CD14-positive monocyte (primary cell): Measurements from ENCODE around the gene RAB10. TPM values are rescaled to one million over a fixed set of nuclear protein-coding genes. Genes with fewer than 3 reads are reported as not detected.

Experiments
- DNase-seq, 3 donors: peaks; one replicate each; pipeline ENCODE4 v3.0.0-alpha.2; 2011 to 2022
- H2AFZ ChIP-seq: 2 replicates; pipeline ENCODE4 v1.6.0; 2012; ENCODE audit warnings: mild to moderate bottlenecking, low read depth, low read length, inconsistent platforms; ENCODE audit not compliant: insufficient read depth, poor library complexity, severe bottlenecking
- H3K27ac ChIP-seq, 2 donors: 1 replicate in 1 of 2; 2 replicates in 1 of 2; pipeline ENCODE4 v1.5.1; 2012 to 2013; ENCODE audit warnings: low read length in 2 of 2, control low read depth in 1 of 2, inconsistent platforms in 1 of 2, low read depth in 1 of 2, mild to moderate bottlenecking in 1 of 2
- H3K27me3 ChIP-seq, 2 donors: one replicate each; pipeline versions ENCODE4 v1.6.0 to v1.6.1; 2011 to 2013; ENCODE audit warnings: low read length in 2 of 2; ENCODE audit not compliant: control insufficient read depth in 2 of 2, insufficient read depth in 2 of 2
- H3K36me3 ChIP-seq, 2 donors: replicated peaks in 1 of 2; 1 replicate in 1 of 2; 2 replicates in 1 of 2; pipeline versions ENCODE4 v1.5.1 to v1.6.1; 2012 to 2013; ENCODE audit warnings: low read length in 2 of 2, control low read depth in 1 of 2, inconsistent platforms in 1 of 2, mild to moderate bottlenecking in 1 of 2; ENCODE audit not compliant: insufficient read depth in 2 of 2, control insufficient read depth in 1 of 2
- H3K4me1 ChIP-seq, 2 donors: 1 replicate in 1 of 2; 2 replicates in 1 of 2; pipeline versions ENCODE4 v1.5.1 to v1.6.1; 2012 to 2013; ENCODE audit warnings: low read length in 2 of 2, control low read depth in 1 of 2, inconsistent platforms in 1 of 2, mild to moderate bottlenecking in 1 of 2, moderate library complexity in 1 of 2; ENCODE audit not compliant: insufficient read depth in 2 of 2, control insufficient read depth in 1 of 2
- H3K4me2 ChIP-seq: replicated peaks from 2 replicates; pipeline ENCODE3; 2012; ENCODE audit warnings: low read length, moderate library complexity, mild to moderate bottlenecking; ENCODE audit not compliant: poor library complexity, severe bottlenecking; ENCODE audit errors: extremely low read depth
- H3K4me3 ChIP-seq, 3 experiments: fragments of 200-600 bp in 1 of 3; sonication (generic) in 1 of 3; replicated peaks in 1 of 3; 1 replicate in 2 of 3; 2 replicates in 1 of 3; pipeline ENCODE4 v1.5.1; 2011 to 2013; ENCODE audit warnings: low read length in 3 of 3, mild to moderate bottlenecking in 3 of 3, control low read depth in 2 of 3, low read depth in 2 of 3, inconsistent platforms in 1 of 3, moderate library complexity in 1 of 3
- H3K79me2 ChIP-seq: 2 replicates; pipeline ENCODE4 v1.6.0; 2012; ENCODE audit warnings: mild to moderate bottlenecking, control low read depth, inconsistent platforms, low read length, moderate library complexity; ENCODE audit not compliant: insufficient read depth
- H3K9ac ChIP-seq: 2 replicates; pipeline ENCODE4 v1.6.0; 2017; ENCODE audit warnings: low read length, mild to moderate bottlenecking; ENCODE audit not compliant: insufficient read depth, poor library complexity, severe bottlenecking
- H3K9me3 ChIP-seq, 2 donors: replicated peaks in 1 of 2; 1 replicate in 1 of 2; 2 replicates in 1 of 2; pipeline versions ENCODE4 v1.5.1 to v1.6.1; 2012 to 2013; ENCODE audit warnings: low read length in 2 of 2, control low read depth in 1 of 2; ENCODE audit not compliant: control insufficient read depth in 1 of 2, insufficient read depth in 1 of 2
- H4K20me1 ChIP-seq: 2 replicates; pipeline ENCODE4 v1.6.0; 2012; ENCODE audit warnings: mild to moderate bottlenecking, low read length, control low read depth, moderate library complexity; ENCODE audit not compliant: insufficient read depth
- H3K27ac Mint-ChIP-seq, 7 donors: one replicate each; pipeline ENCODE4 v1.8.0; 2020; ENCODE audit warnings: mild to moderate bottlenecking in 7 of 7, mixed read lengths in 7 of 7, moderate library complexity in 6 of 7, inconsistent platforms in 2 of 7
- H3K27me3 Mint-ChIP-seq, 3 donors: one replicate each; pipeline ENCODE4 v1.8.0; 2021 to 2022; ENCODE audit warnings: low read depth in 3 of 3, mild to moderate bottlenecking in 3 of 3, mixed read lengths in 3 of 3, moderate library complexity in 3 of 3, inconsistent platforms in 1 of 3
- H3K36me3 Mint-ChIP-seq, 2 donors: one replicate each; pipeline ENCODE4 v1.8.0; 2020; ENCODE audit warnings: mixed read lengths in 2 of 2, inconsistent platforms in 1 of 2, mild to moderate bottlenecking in 1 of 2
- H3K4me1 Mint-ChIP-seq: one replicate; pipeline ENCODE4 v1.8.0; 2020; ENCODE audit warnings: mild to moderate bottlenecking, mixed read lengths
- H3K4me3 Mint-ChIP-seq, 2 donors: one replicate each; pipeline ENCODE4 v1.8.0; 2020; ENCODE audit warnings: mild to moderate bottlenecking in 2 of 2, mixed read lengths in 2 of 2, moderate library complexity in 1 of 2
- H3K9me3 Mint-ChIP-seq, 7 donors: one replicate each; pipeline ENCODE4 v1.8.0; 2020 to 2022; ENCODE audit warnings: mixed read lengths in 7 of 7, mild to moderate bottlenecking in 6 of 7, moderate library complexity in 6 of 7, inconsistent platforms in 2 of 7
- WGBS: methylation state at CpG from one replicate; pipeline ENCODE4 v1.1.5; 2013; ENCODE audit warnings: missing lambda C conversion rate; ENCODE audit not compliant: insufficient coverage; 5-methylcytosine and 5-hydroxymethylcytosine counted together
- intact Hi-C, 2 donors: fragments of 100-400 bp; cut with micrococcal nuclease; formaldehyde crosslinking; loops; one replicate each; pipeline versions ENCODE4 v1.15.0 to v1.15.1; 2023
- polyA plus RNA-seq, 3 donors: library from polyadenylated mRNA; depleted of rRNA in 1 of 3; unstranded in 2 of 3; stranded (reverse) in 1 of 3; fragments of 300-500 nt in 2 of 3; fragments of >200 nt in 1 of 3; fragmentation: Illumina TruSeq in 2 of 3; gene quantifications; 1 replicate in 2 of 3; 2 replicates in 1 of 3; pipeline ENCODE4 v1.2.3, GENCODE V29; 2012 to 2021
- TF ChIP-seq, protein P1 (sequence below): fragments of 200-600 bp; IDR thresholded peaks from one replicate; pipeline ENCODE4 v1.8.0; 2022; ENCODE audit warnings: antibody characterized with exemption, mild to moderate bottlenecking

Gene RAB10
- polyA plus RNA-seq, 3 donors = 38.6 to 258 (median 202) TPM

DNA sequence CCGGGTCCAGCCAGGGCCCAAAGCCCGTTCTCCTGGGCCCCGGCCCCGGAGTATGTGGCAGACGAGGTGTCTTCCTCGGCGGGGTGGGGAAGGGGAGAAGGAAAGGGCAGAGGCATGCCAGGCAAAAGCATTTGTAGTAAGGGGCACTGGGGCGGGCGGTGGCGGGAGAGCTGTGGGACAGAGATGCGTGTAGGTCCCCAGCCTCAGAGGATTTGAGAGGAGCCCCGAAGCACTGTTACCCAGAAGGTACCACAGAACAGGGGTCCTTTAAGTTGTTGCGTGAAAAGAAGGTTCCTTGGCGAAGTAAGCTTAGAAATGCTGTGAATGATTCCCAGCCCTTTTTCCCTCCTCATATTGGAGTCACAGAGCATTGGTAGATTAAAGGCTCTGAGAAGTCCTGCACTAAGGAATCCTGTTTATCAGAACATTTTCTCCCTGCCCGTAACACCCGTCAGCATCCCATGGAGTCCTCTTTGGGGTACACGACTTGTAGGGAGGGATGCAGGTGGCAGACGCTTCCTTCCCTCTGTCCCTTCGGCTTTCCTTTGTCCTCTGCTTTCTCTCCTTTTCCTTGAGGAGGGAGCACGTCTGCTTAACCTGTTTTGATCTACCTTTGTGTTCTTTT is 151.5 kb downstream of the RAB10 start:
- H3K9me3 ChIP-seq = no peaks in the 10 kb centered on the region
- Mint-ChIP-seq H3K27me3 (peaks cover 14 to 32% (median 31%) of the 10 kb centered on the region in 3 donors), H3K4me1 (peaks cover 16% of the 10 kb centered on the region), H3K27ac (peak overlapping the region in 2 of 7 donors; percentile 15 to 50), H3K9me3 (peaks cover 0 to 3% (median 0%) of the 10 kb centered on the region in 7 donors), H3K36me3 (peaks cover 5 to 8% of the 10 kb centered on the region in 2 donors), H3K4me3 (peak overlapping the region; percentile 73 to 84)
- H3K4me2 ChIP-seq = peak overlapping the region; percentile 85
- peaks cover 4 to 14% of the 10 kb centered on the region in 2 donors for H3K27me3 ChIP-seq
- intact Hi-C loops = loop anchor here in 1 of 2 donors (10.0 kb wide), 1 partner anchor 231 kb away; no protein-coding TSS in a partner anchor
- DNase-seq = no peak
- peak overlapping the region; percentile 51 for H3K9ac ChIP-seq
- no peaks in the 10 kb centered on the region for H3K79me2 ChIP-seq
- TF ChIP-seq, protein P1, sequence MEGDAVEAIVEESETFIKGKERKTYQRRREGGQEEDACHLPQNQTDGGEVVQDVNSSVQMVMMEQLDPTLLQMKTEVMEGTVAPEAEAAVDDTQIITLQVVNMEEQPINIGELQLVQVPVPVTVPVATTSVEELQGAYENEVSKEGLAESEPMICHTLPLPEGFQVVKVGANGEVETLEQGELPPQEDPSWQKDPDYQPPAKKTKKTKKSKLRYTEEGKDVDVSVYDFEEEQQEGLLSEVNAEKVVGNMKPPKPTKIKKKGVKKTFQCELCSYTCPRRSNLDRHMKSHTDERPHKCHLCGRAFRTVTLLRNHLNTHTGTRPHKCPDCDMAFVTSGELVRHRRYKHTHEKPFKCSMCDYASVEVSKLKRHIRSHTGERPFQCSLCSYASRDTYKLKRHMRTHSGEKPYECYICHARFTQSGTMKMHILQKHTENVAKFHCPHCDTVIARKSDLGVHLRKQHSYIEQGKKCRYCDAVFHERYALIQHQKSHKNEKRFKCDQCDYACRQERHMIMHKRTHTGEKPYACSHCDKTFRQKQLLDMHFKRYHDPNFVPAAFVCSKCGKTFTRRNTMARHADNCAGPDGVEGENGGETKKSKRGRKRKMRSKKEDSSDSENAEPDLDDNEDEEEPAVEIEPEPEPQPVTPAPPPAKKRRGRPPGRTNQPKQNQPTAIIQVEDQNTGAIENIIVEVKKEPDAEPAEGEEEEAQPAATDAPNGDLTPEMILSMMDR = no peak
- H4K20me1 ChIP-seq = no peaks in the 10 kb centered on the region
- no peak overlapping the region for H3K27ac ChIP-seq
- H3K4me3 ChIP-seq = peak overlapping the region; percentile 24 to 70 (median 40)
- H2AFZ ChIP-seq = peak overlapping the region; percentile 81
- peaks cover 9 to 21% of the 10 kb centered on the region in 2 donors for H3K4me1 ChIP-seq
- 35% methylated on average over 11 of the region's 20 CpGs for WGBS
- H3K36me3 ChIP-seq = peaks cover 3 to 6% of the 10 kb centered on the region in 2 donors

DNA sequence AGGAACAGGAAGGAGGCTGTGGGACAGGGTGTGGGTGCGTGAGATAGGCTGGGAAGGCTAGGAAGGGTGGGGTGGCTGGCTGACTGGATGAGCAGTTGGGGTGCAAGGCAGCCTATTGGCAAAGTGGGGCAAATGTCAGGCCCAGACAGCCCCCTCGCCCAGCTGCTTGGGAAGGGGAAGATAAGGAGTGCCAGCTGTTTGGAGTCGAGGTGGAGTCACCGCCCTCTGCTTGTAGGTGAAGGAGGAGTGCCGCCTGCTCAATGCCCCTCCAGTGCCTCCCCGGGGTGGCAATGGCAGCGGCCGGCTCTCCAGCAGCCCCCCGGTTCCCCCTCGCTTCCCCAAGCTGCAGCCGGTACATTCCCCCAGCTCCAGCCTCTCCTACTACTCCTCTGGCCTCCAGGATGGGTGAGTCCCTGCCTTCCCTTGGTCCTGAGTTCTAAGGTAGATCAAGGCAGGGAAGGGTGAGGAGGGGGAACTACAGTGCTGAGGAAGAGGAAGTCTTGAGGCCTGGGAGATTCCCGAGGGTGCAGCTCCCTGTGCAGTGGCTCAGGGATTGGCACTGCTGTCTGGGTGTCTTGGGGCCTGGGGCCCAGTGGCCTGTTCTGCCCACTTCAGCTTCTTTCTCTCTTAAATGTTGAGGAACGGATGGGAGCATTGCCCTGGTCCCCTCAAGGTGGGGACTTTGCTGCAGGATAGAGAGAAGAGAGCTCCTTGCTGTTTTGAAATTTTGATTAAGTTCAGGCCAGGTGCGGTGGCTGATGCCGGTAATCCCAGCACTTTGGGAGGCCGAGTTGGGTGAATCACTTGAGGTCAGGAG is 152.3 kb downstream of the RAB10 start:
- Histone ChIP-seq H3K27me3 (peaks cover 4 to 14% of the 10 kb centered on the region in 2 donors), H3K4me2 (no peak overlapping the region), H3K27ac (no peak overlapping the region), H3K9ac (no peak overlapping the region), H4K20me1 (no peaks in the 10 kb centered on the region), H3K36me3 (peaks cover 10 to 14% of the 10 kb centered on the region in 2 donors), H2AFZ (no peak overlapping the region), H3K4me1 (peaks cover 9 to 21% of the 10 kb centered on the region in 2 donors), H3K9me3 (no peaks in the 10 kb centered on the region), H3K79me2 (no peaks in the 10 kb centered on the region), H3K4me3 (no peak overlapping the region)
- H3K27me3 Mint-ChIP-seq = peaks cover 12 to 32% (median 25%) of the 10 kb centered on the region in 3 donors
- intact Hi-C loops = loop anchor here in 1 of 2 donors (10.0 kb wide), 1 partner anchor 231 kb away; no protein-coding TSS in a partner anchor
- H3K27ac Mint-ChIP-seq = peak overlapping the region in 1 of 7 donors; percentile 18
- peaks cover 16% of the 10 kb centered on the region for H3K4me1 Mint-ChIP-seq
- DNase-seq = peak in 2 of 3 donors; percentile 20 to 61
- 76% methylated on average over 7 of the region's 16 CpGs for WGBS
- TF ChIP-seq, protein P1 = no peak
- H3K36me3 Mint-ChIP-seq = peaks cover 13 to 15% of the 10 kb centered on the region in 2 donors
- H3K9me3 Mint-ChIP-seq = peaks cover 0 to 3% (median 0%) of the 10 kb centered on the region in 7 donors
- H3K4me3 Mint-ChIP-seq = peak overlapping the region in 1 of 2 donors; percentile 84
